CD4-positive, alpha-beta T cell (primary cell): ENCODE results near the gene CIP2A. TPM values are rescaled to one million over a fixed set of nuclear protein-coding genes. Genes with fewer than 3 reads are reported as not detected.

Source experiments
- ATAC-seq: fragments of 200-7000 bp; cut with Tn5 transposase; one replicate; pipeline ENCODE4 v1.10.0; 2022; ENCODE audit warnings: mild to moderate bottlenecking; ENCODE audit not compliant: poor library complexity
- CTCF ChIA-PET: fragments of 350-600 bp; sonication (Branson Sonifier 250); formaldehyde crosslinking; loops from one replicate; lab custom pipeline; 2021; ENCODE audit warnings: antibody characterized with exemption, inconsistent platforms; lab: Charles Lee
- POLR2A ChIA-PET: fragments of 350-600 bp; sonication (Branson Sonifier 250); formaldehyde crosslinking; loops from one replicate; lab custom pipeline; 2021; ENCODE audit warnings: antibody characterized with exemption, inconsistent platforms; lab: Charles Lee
- DNase-seq, 14 experiments: peaks; one replicate each; pipeline ENCODE4 v3.0.0-alpha.2; 2013 to 2020; ENCODE audit warnings: mixed read lengths in 2 of 14
- H3K27ac ChIP-seq, 2 donors: one replicate each; pipeline versions ENCODE4 v1.5.1 to v1.7.0; 2013; ENCODE audit warnings: low read length in 2 of 2, low read depth in 1 of 2, mild to moderate bottlenecking in 1 of 2
- H3K27me3 ChIP-seq, 2 experiments: 1 replicate in 1 of 2; 2 replicates in 1 of 2; pipeline versions ENCODE4 v1.6.1 to v1.7.0; 2013; ENCODE audit warnings: low read length in 2 of 2, control low read depth in 1 of 2, mild to moderate bottlenecking in 1 of 2, moderate library complexity in 1 of 2; ENCODE audit not compliant: insufficient read depth in 2 of 2, control insufficient read depth in 1 of 2
- H3K36me3 ChIP-seq: one replicate; pipeline ENCODE4 v1.6.1; 2013; ENCODE audit warnings: low read length, control low read depth; ENCODE audit not compliant: insufficient read depth
- H3K4me1 ChIP-seq: one replicate; pipeline ENCODE4 v1.6.1; 2013; ENCODE audit warnings: low read length, control low read depth; ENCODE audit not compliant: insufficient read depth
- H3K4me3 ChIP-seq: one replicate; pipeline ENCODE4 v1.5.1; 2013; ENCODE audit warnings: mild to moderate bottlenecking, low read length, moderate library complexity
- H3K9me3 ChIP-seq, 2 experiments: 1 replicate in 1 of 2; 2 replicates in 1 of 2; pipeline versions ENCODE4 v1.6.1 to v1.7.0; 2013; ENCODE audit warnings: low read length in 2 of 2, mild to moderate bottlenecking in 2 of 2, control low read depth in 1 of 2, moderate library complexity in 1 of 2; ENCODE audit not compliant: control insufficient read depth in 1 of 2, insufficient read depth in 1 of 2
- H3K27ac Mint-ChIP-seq: one replicate; pipeline ENCODE4 v1.8.0; 2020; ENCODE audit warnings: mixed read lengths
- H3K27me3 Mint-ChIP-seq: one replicate; pipeline ENCODE4 v1.8.0; 2021; ENCODE audit warnings: mixed read lengths
- H3K36me3 Mint-ChIP-seq: one replicate; pipeline ENCODE4 v1.8.0; 2021; ENCODE audit warnings: low read depth, mixed read lengths
- H3K4me1 Mint-ChIP-seq: one replicate; pipeline ENCODE4 v1.8.0; 2021; ENCODE audit warnings: low read depth, mixed read lengths
- H3K4me3 Mint-ChIP-seq: one replicate; pipeline ENCODE4 v1.8.0; 2020; ENCODE audit warnings: mild to moderate bottlenecking, mixed read lengths
- H3K9me3 Mint-ChIP-seq: one replicate; pipeline ENCODE4 v1.8.0; 2020; ENCODE audit warnings: mixed read lengths
- CTCF ChIP-seq: fragments of 200-600 bp; IDR thresholded peaks from one replicate; pipeline ENCODE4 v1.8.0; 2022; ENCODE audit warnings: antibody characterized with exemption, mild to moderate bottlenecking
- intact Hi-C, 2 experiments: fragments of 100-400 bp; cut with DNase I in 1 of 2; cut with micrococcal nuclease in 1 of 2; formaldehyde crosslinking; loops; one replicate each; pipeline versions ENCODE4 v1.15.1 to v1.9.0; 2023 to 2025; cut with DNase I, micrococcal nuclease
- total RNA-seq, 174 experiments: library from RNA in 2 of 174; stranded (reverse) in 2 of 174; gene quantifications; one replicate each; pipeline ENCODE4 v1.2.3 and lab custom pipeline; 2021 to 2026

CIP2A gene
- total RNA-seq, 2 experiments from 2014 or later: 2.7 to 3.9 TPM

- no peaks in the 10 kb centered on the region for H3K27me3 Mint-ChIP-seq
- DNase-seq (no peak), ATAC-seq (no peak)
- Histone ChIP-seq H3K4me1 (no peaks in the 10 kb centered on the region), H3K4me3 (no peak overlapping the region), H3K9me3 (no peaks in the 10 kb centered on the region), H3K27ac (no peak overlapping the region), H3K27me3 (no peaks in the 10 kb centered on the region), H3K36me3 (no peaks in the 10 kb centered on the region)
- no peaks in the 10 kb centered on the region for H3K36me3 Mint-ChIP-seq
- POLR2A ChIA-PET: interaction anchor here (0.6 kb wide), 1 partner anchor 351 kb away, joined by 3 read pairs; no protein-coding TSS in a partner anchor
- no peaks in the 10 kb centered on the region for H3K4me1 Mint-ChIP-seq
- no peak overlapping the region for H3K4me3 Mint-ChIP-seq
- intact Hi-C loops: no loop called here
- H3K27ac Mint-ChIP-seq: no peak overlapping the region
- TF ChIP-seq CTCF: no peak
- no peaks in the 10 kb centered on the region for H3K9me3 Mint-ChIP-seq
- CTCF ChIA-PET: no interaction called here
Measured at GRCh38 chr3:108511490-108511889, 77.7 kb downstream of the CIP2A start.

- POLR2A ChIA-PET: interaction anchor here (0.6 kb wide), 1 partner anchor 351 kb away, joined by 3 read pairs; no protein-coding TSS in a partner anchor
Measured at GRCh38 chr3:108511055-108511454, 78.2 kb downstream of the CIP2A start.

GRCh38 chr3:108510496-108510895, 78.7 kb downstream of the CIP2A start, which contains the start of gene MYH15:
Gene MYH15 (minus strand): TSS chr3:108510596. CDS start chr3:108510530, 66 bp downstream.
- Histone ChIP-seq H3K27me3 (no peaks in the 10 kb centered on the region), H3K4me3 (no peak within 1 kb of the TSS), H3K4me1 (no peaks in the 10 kb centered on the region), H3K36me3 (no peaks in the 10 kb centered on the region), H3K9me3 (no peaks in the 10 kb centered on the region), H3K27ac (no peak within 1 kb of the TSS)
- ATAC-seq (no peak), DNase-seq (no peak)
- H3K27ac Mint-ChIP-seq: no peak within 1 kb of the TSS
- no peaks in the 10 kb centered on the region for H3K27me3 Mint-ChIP-seq
- H3K4me3 Mint-ChIP-seq: no peak within 1 kb of the TSS
- H3K9me3 Mint-ChIP-seq: no peaks in the 10 kb centered on the region
- ChIA-PET CTCF (no interaction called here), POLR2A (no interaction called here)
- H3K4me1 Mint-ChIP-seq: no peaks in the 10 kb centered on the region
- intact Hi-C loops: no loop called here
- no peaks in the 10 kb centered on the region for H3K36me3 Mint-ChIP-seq
- TF ChIP-seq CTCF: no peak

More at GRCh38 chr3:108511055-108511454, 78.2 kb downstream of the CIP2A start:
- Mint-ChIP-seq H3K27me3 (no peaks in the 10 kb centered on the region), H3K9me3 (no peaks in the 10 kb centered on the region), H3K4me3 (no peak overlapping the region), H3K27ac (no peak overlapping the region), H3K4me1 (no peaks in the 10 kb centered on the region), H3K36me3 (no peaks in the 10 kb centered on the region)
- Histone ChIP-seq H3K36me3 (no peaks in the 10 kb centered on the region), H3K4me3 (no peak overlapping the region), H3K27me3 (no peaks in the 10 kb centered on the region), H3K4me1 (no peaks in the 10 kb centered on the region), H3K9me3 (no peaks in the 10 kb centered on the region), H3K27ac (no peak overlapping the region)
- intact Hi-C loops: no loop called here
- CTCF ChIA-PET: no interaction called here
- DNase-seq (no peak), ATAC-seq (no peak)
- TF ChIP-seq CTCF: no peak
